Neural cell (in vitro differentiated cells): ENCODE results near the gene GRIN3B. TPM values are rescaled to one million over a fixed set of nuclear protein-coding genes. Genes with fewer than 3 reads are reported as not detected.

Experiments used
- H2AFZ ChIP-seq: fragments of 200-600, 300-800 bp; sonication (generic), shearing (Covaris generic); 2 replicates; pipeline ENCODE4 v1.6.0; 2014; ENCODE audit warnings: low read depth, mild to moderate bottlenecking, antibody characterized with exemption, low read length, moderate library complexity
- H3F3A ChIP-seq: fragments of 200-600 bp; shearing (Covaris generic); 2 replicates; pipeline ENCODE4 v1.6.1; 2016; ENCODE audit warnings: mild to moderate bottlenecking, moderate library complexity, mixed read lengths, antibody characterized with exemption, low read length; ENCODE audit not compliant: insufficient read depth, poor library complexity, severe bottlenecking
- H3K27ac ChIP-seq: fragments of 200-600, 300-800 bp; sonication (generic), shearing (Covaris generic); 2 replicates; pipeline ENCODE4 v1.5.1; 2014; ENCODE audit warnings: mild to moderate bottlenecking, low read length, moderate library complexity
- H3K27me3 ChIP-seq: fragments of 300-800, 200-600 bp; sonication (generic), shearing (Covaris generic); 2 replicates; pipeline ENCODE4 v1.6.0; 2014; ENCODE audit warnings: mild to moderate bottlenecking, low read depth, low read length, moderate library complexity; ENCODE audit not compliant: insufficient read depth
- H3K36me3 ChIP-seq: fragments of 300-800, 200-600 bp; sonication (generic), shearing (Covaris generic); 2 replicates; pipeline ENCODE4 v1.5.1; 2014; ENCODE audit warnings: mild to moderate bottlenecking, antibody characterized with exemption, low read length, moderate library complexity; ENCODE audit not compliant: insufficient read depth
- H3K4me2 ChIP-seq: fragments of 300-800, 200-600 bp; sonication (generic), shearing (Covaris generic); 2 replicates; pipeline ENCODE4 v1.6.0; 2014; ENCODE audit warnings: mild to moderate bottlenecking, low read length
- H3K4me3 ChIP-seq: fragments of 300-800, 200-600 bp; sonication (generic), shearing (Covaris generic); 2 replicates; pipeline ENCODE4 v1.5.1; 2014; ENCODE audit warnings: mild to moderate bottlenecking, low read length, moderate library complexity
- H3K79me2 ChIP-seq: fragments of 200-600 bp; shearing (Covaris generic); replicated peaks from 2 replicates; pipeline ENCODE4 v1.6.0; 2014; ENCODE audit warnings: mild to moderate bottlenecking, low read length, moderate library complexity; ENCODE audit not compliant: insufficient read depth
- H3K9ac ChIP-seq: fragments of 300-800, 200-600 bp; sonication (generic), shearing (Covaris generic); 2 replicates; pipeline ENCODE4 v1.6.1; 2016; ENCODE audit warnings: mild to moderate bottlenecking, low read length, mixed read lengths
- H3K9me2 ChIP-seq: fragments of 200-600 bp; shearing (Covaris generic); 2 replicates; pipeline ENCODE4 v1.6.1; 2016; ENCODE audit warnings: mild to moderate bottlenecking, low read length, mixed read lengths; ENCODE audit not compliant: insufficient read depth
- H3K9me3 ChIP-seq: fragments of 200-600, 300-800 bp; sonication (generic), shearing (Covaris generic); 2 replicates; pipeline ENCODE4 v1.6.1; 2016; ENCODE audit warnings: mild to moderate bottlenecking, mixed run types, low read length, moderate library complexity, mixed read lengths
- H4K20me1 ChIP-seq: fragments of 200-600 bp; shearing (Covaris generic); 2 replicates; pipeline ENCODE4 v1.6.1; 2016; ENCODE audit warnings: mild to moderate bottlenecking, mixed run types; ENCODE audit not compliant: insufficient read depth
- CTCF ChIP-seq: fragments of 450-650 bp; IDR thresholded peaks from 2 replicates; pipeline ENCODE4 v1.5.1; 2014; ENCODE audit warnings: antibody characterized with exemption, mild to moderate bottlenecking, moderate library complexity; ENCODE audit not compliant: poor library complexity, severe bottlenecking
- EP300 ChIP-seq: fragments of 450-650 bp; conservative IDR thresholded peaks from 2 replicates; pipeline ENCODE4 v1.6.1; 2014; ENCODE audit warnings: antibody characterized with exemption, mild to moderate bottlenecking, moderate library complexity; ENCODE audit not compliant: poor library complexity, severe bottlenecking
- EZH2 ChIP-seq: fragments of 200-600, 300-800 bp; shearing (Covaris generic), sonication (generic); IDR thresholded peaks from 2 replicates; pipeline ENCODE4 v1.6.1; 2014; ENCODE audit warnings: antibody characterized with exemption, low read length, borderline replicate concordance, mild to moderate bottlenecking; ENCODE audit not compliant: insufficient read depth, poor library complexity, severe bottlenecking
- MXI1 ChIP-seq: fragments of 450-650 bp; conservative IDR thresholded peaks from 2 replicates; pipeline ENCODE4 v1.6.1; 2014; ENCODE audit warnings: antibody characterized with exemption, mild to moderate bottlenecking; ENCODE audit not compliant: poor library complexity, severe bottlenecking
- POLR2AphosphoS5 ChIP-seq: IDR thresholded peaks from 2 replicates; pipeline ENCODE4 v1.6.1; 2012
- RAD21 ChIP-seq: fragments of 450-650 bp; conservative IDR thresholded peaks from 2 replicates; pipeline ENCODE4 v1.6.1; 2014; ENCODE audit warnings: antibody characterized with exemption, mild to moderate bottlenecking, moderate library complexity
- SMC3 ChIP-seq: fragments of 450-650 bp; conservative IDR thresholded peaks from 2 replicates; pipeline ENCODE4 v1.6.1; 2014; ENCODE audit warnings: antibody characterized with exemption, mild to moderate bottlenecking, moderate library complexity; ENCODE audit not compliant: poor library complexity
- TAF1 ChIP-seq: IDR thresholded peaks from 2 replicates; pipeline ENCODE4 v1.6.1; 2012; ENCODE audit warnings: low read depth
- polyA plus RNA-seq: library from polyadenylated mRNA; depleted of rRNA; stranded (reverse); fragments of >200 nt; gene quantifications from 2 replicates; pipeline ENCODE4 v1.2.3, GENCODE V29; 2014
- TF ChIP-seq, protein P1 (sequence below): IDR thresholded peaks from 2 replicates; pipeline ENCODE4 v1.6.1; 2012; ENCODE audit warnings: borderline replicate concordance

Gene GRIN3B
- polyA plus RNA-seq, 1 donor from 2014 or later = 0.46 TPM

- no peak overlapping the region for H2AFZ ChIP-seq
- no peak overlapping the region for H3K4me3 ChIP-seq
- H3K27ac ChIP-seq = no peak overlapping the region
- H3K4me2 ChIP-seq = no peak overlapping the region
- peaks cover 6% of the 10 kb centered on the region for H3K9me3 ChIP-seq
- H3F3A ChIP-seq = no peaks in the 10 kb centered on the region
- H4K20me1 ChIP-seq = no peaks in the 10 kb centered on the region
- H3K79me2 ChIP-seq = no peaks in the 10 kb centered on the region
- no peak for TF ChIP-seq TAF1
- TF ChIP-seq EP300 = no peak
- TF ChIP-seq, protein P1, sequence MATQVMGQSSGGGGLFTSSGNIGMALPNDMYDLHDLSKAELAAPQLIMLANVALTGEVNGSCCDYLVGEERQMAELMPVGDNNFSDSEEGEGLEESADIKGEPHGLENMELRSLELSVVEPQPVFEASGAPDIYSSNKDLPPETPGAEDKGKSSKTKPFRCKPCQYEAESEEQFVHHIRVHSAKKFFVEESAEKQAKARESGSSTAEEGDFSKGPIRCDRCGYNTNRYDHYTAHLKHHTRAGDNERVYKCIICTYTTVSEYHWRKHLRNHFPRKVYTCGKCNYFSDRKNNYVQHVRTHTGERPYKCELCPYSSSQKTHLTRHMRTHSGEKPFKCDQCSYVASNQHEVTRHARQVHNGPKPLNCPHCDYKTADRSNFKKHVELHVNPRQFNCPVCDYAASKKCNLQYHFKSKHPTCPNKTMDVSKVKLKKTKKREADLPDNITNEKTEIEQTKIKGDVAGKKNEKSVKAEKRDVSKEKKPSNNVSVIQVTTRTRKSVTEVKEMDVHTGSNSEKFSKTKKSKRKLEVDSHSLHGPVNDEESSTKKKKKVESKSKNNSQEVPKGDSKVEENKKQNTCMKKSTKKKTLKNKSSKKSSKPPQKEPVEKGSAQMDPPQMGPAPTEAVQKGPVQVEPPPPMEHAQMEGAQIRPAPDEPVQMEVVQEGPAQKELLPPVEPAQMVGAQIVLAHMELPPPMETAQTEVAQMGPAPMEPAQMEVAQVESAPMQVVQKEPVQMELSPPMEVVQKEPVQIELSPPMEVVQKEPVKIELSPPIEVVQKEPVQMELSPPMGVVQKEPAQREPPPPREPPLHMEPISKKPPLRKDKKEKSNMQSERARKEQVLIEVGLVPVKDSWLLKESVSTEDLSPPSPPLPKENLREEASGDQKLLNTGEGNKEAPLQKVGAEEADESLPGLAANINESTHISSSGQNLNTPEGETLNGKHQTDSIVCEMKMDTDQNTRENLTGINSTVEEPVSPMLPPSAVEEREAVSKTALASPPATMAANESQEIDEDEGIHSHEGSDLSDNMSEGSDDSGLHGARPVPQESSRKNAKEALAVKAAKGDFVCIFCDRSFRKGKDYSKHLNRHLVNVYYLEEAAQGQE = no peak
- TF ChIP-seq CTCF = no peak
- TF ChIP-seq RAD21 = no peak
- no peak for TF ChIP-seq POLR2AphosphoS5
- no peak for TF ChIP-seq MXI1
- no peak for TF ChIP-seq EZH2
- no peak for TF ChIP-seq SMC3
- H3K36me3 ChIP-seq = peaks cover 9% of the 10 kb centered on the region
- no peaks in the 10 kb centered on the region for H3K27me3 ChIP-seq
- H3K9me2 ChIP-seq = no peaks in the 10 kb centered on the region
- H3K9ac ChIP-seq = no peak overlapping the region
These were observed 51.0 kb downstream of the GRIN3B start for GRCh38 chr19:1050989-1051788.

DNA sequence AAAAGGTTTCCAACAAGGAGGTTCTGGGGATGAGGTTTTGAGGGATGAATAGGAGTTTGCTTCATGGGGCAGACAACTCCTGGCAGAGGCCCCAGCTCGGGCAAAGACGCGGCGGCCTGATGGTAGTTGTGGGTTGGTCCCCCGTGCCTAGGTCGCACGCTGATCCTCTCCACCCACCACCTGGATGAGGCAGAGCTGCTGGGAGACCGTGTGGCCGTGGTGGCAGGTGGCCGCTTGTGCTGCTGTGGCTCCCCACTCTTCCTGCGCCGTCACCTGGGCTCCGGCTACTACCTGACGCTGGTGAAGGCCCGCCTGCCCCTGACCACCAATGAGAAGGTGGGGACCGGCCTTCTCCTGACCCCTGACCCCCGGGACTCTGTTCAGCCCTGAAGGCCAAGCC lies 51.6 kb downstream of the GRIN3B start:
- H4K20me1 ChIP-seq = no peaks in the 10 kb centered on the region
- H3K27me3 ChIP-seq = no peaks in the 10 kb centered on the region

More for the DNA sequence above, 51.6 kb downstream of the GRIN3B start:
- Histone ChIP-seq H3K27ac (no peak overlapping the region), H3K79me2 (no peaks in the 10 kb centered on the region), H3K9me2 (no peaks in the 10 kb centered on the region), H3K9ac (no peak overlapping the region), H3K4me3 (no peak overlapping the region), H3F3A (no peaks in the 10 kb centered on the region), H3K9me3 (peaks cover 12% of the 10 kb centered on the region), H2AFZ (no peak overlapping the region), H3K36me3 (peaks cover 9% of the 10 kb centered on the region), H3K4me2 (no peak overlapping the region)
- TF ChIP-seq RAD21 (no peak), MXI1 (no peak), CTCF (no peak), POLR2AphosphoS5 (no peak), TAF1 (no peak), SMC3 (no peak), EP300 (no peak), EZH2 (no peak)
- TF ChIP-seq, protein P1 = no peak
